K562 (cell line): Measurements from ENCODE around the gene TMEM19. TPM values are rescaled to one million over a fixed set of nuclear protein-coding genes. Genes with fewer than 3 reads are reported as not detected.

Experiments
- AFF1 ChIP-seq, 2 experiments: fragments of 450-650 bp; IDR thresholded peaks; 2 replicates each; pipeline ENCODE4 v1.6.1; 2018; ENCODE audit warnings: mild to moderate bottlenecking in 2 of 2, low read depth in 1 of 2; ENCODE audit not compliant: partially characterized antibody in 2 of 2
- BRD9 ChIP-seq: fragments of 450-650 bp; IDR thresholded peaks from 2 replicates; pipeline ENCODE4 v1.6.1; 2018; ENCODE audit warnings: low read depth; ENCODE audit not compliant: partially characterized antibody
- COPS2 ChIP-seq: fragments of 450-650 bp; conservative IDR thresholded peaks from 2 replicates; pipeline ENCODE4 v1.6.1; 2016; ENCODE audit warnings: mild to moderate bottlenecking, moderate library complexity
- DPF2 ChIP-seq: fragments of 450-650 bp; IDR thresholded peaks from 2 replicates; pipeline ENCODE4 v1.6.1; 2016
- HOMEZ ChIP-seq: fragments of 250-450 bp; sonication (Bioruptor Pico); IDR thresholded peaks from 2 replicates; pipeline ENCODE4 v1.4.0; 2020; ENCODE audit warnings: mild to moderate bottlenecking, moderate library complexity
- HSF4 ChIP-seq: fragments of 250-450 bp; sonication (Bioruptor Pico); IDR thresholded peaks from 2 replicates; pipeline ENCODE4 v2.1.2; 2022; ENCODE audit warnings: mild to moderate bottlenecking, moderate library complexity, borderline replicate concordance
- KDM1A ChIP-seq, 2 experiments: fragments of 450-650 bp; IDR thresholded peaks; 2 replicates each; pipeline ENCODE4 v1.6.1; 2016; ENCODE audit warnings: mild to moderate bottlenecking in 2 of 2
- MEIS2 ChIP-seq: fragments of 450-650 bp; IDR thresholded peaks from 2 replicates; pipeline ENCODE4 v1.6.1; 2014; ENCODE audit warnings: mild to moderate bottlenecking; ENCODE audit not compliant: partially characterized antibody
- MTF1 ChIP-seq: fragments of 250-450 bp; sonication (Bioruptor Pico); IDR thresholded peaks from 2 replicates; pipeline ENCODE4 v1.9.0; 2021; ENCODE audit warnings: moderate library complexity, mild to moderate bottlenecking, inconsistent platforms, borderline replicate concordance
- MYNN ChIP-seq, 2 experiments: sonication (generic); formaldehyde crosslinking in 1 of 2; IDR thresholded peaks; 2 replicates each; pipeline versions ENCODE4 v1.5.0 to v1.6.1; 2016 to 2020; ENCODE audit warnings: antibody characterized with exemption in 1 of 2, missing genetic modification reagents in 1 of 2
- NCOA2 ChIP-seq, 2 experiments: fragments of 450-650 bp; IDR thresholded peaks; 2 replicates each; pipeline ENCODE4 v1.6.1; 2018; ENCODE audit warnings: mild to moderate bottlenecking in 2 of 2, moderate library complexity in 1 of 2; ENCODE audit not compliant: partially characterized antibody in 2 of 2
- NCOR1 ChIP-seq: fragments of 450-650 bp; IDR thresholded peaks from 2 replicates; pipeline ENCODE4 v1.6.1; 2016; ENCODE audit warnings: mild to moderate bottlenecking, moderate library complexity
- PCBP2 ChIP-seq: fragments of 200-400 bp; formaldehyde crosslinking; IDR thresholded peaks from 2 replicates; pipeline ENCODE4 v1.6.1; 2018; ENCODE audit warnings: low read length, low read depth, mild to moderate bottlenecking, moderate library complexity; ENCODE audit not compliant: poor library complexity, severe bottlenecking
- POLR3A ChIP-seq: IDR thresholded peaks from 2 replicates; pipeline ENCODE4 v1.6.1; 2011; ENCODE audit warnings: borderline replicate concordance, mild to moderate bottlenecking, moderate library complexity; ENCODE audit not compliant: insufficient read length, insufficient read depth; ENCODE audit errors: extremely low read depth
- RAD21 ChIP-seq, 2 experiments: fragments of 250-450 bp in 1 of 2; fragments of 450-650 bp in 1 of 2; sonication (Bioruptor Pico) in 1 of 2; formaldehyde crosslinking in 1 of 2; IDR thresholded peaks in 1 of 2; conservative IDR thresholded peaks in 1 of 2; 2 replicates each; pipeline versions ENCODE4 v1.4.0 to v1.8.0; 2020 to 2022; ENCODE audit warnings: mild to moderate bottlenecking in 2 of 2, moderate library complexity in 1 of 2
- STAT6 ChIP-seq: sonication (generic); formaldehyde crosslinking; IDR thresholded peaks from 2 replicates; pipeline ENCODE4 v1.8.1; 2023; ENCODE audit warnings: mild to moderate bottlenecking, missing genetic modification reagents
- TCF3 ChIP-seq: sonication (generic); formaldehyde crosslinking; IDR thresholded peaks from 2 replicates; pipeline ENCODE4 v1.4.0; 2020; ENCODE audit warnings: mild to moderate bottlenecking, missing genetic modification reagents
- ZNF174 ChIP-seq: fragments of 250-450 bp; sonication (Bioruptor Pico); IDR thresholded peaks from 2 replicates; pipeline ENCODE4 v1.4.0; 2020; ENCODE audit warnings: mild to moderate bottlenecking
- ZNF449 ChIP-seq: fragments of 250-450 bp; sonication (Bioruptor Pico); IDR thresholded peaks from 2 replicates; pipeline ENCODE4 v1.8.0; 2022; ENCODE audit warnings: moderate library complexity, mild to moderate bottlenecking, inconsistent platforms
- polyA plus RNA-seq, 8 experiments: library from polyadenylated mRNA; depleted of rRNA in 4 of 8; stranded (reverse) in 5 of 8; unstranded in 3 of 8; fragments of >200 nt; fragmentation: Nextera tagmentation in 2 of 8; fragmentation: Illumina TruSeq in 1 of 8; extraction: Ambion mirVana in 2 of 8; extraction: Trizol in 1 of 8; gene quantifications; 2 replicates each; pipeline versions ENCODE4 v1.2.1 to v1.2.3, GENCODE V29; 2011 to 2014; ENCODE audit warnings: inconsistent platforms in 1 of 8, missing spikeins in 1 of 8
- total RNA-seq, 7 experiments: library from RNA; depleted of rRNA in 6 of 7; stranded (reverse); fragments of >200 nt in 6 of 7; fragmentation: Illumina TruSeq in 2 of 7; extraction: Trizol in 2 of 7; gene quantifications; 2 replicates each; pipeline versions ENCODE4 v1.2.1 to v1.2.3, GENCODE V29; 2011 to 2021; ENCODE audit warnings: low replicate concordance in 1 of 7

TMEM19 gene
- total and polyA plus RNA-seq, 9 of the 15 experiments (the other 6 are each of a cell fraction or from before 2014, with no cell fraction given), result 8.2 to 24.2 (median 17.2) TPM

- TF ChIP-seq HSF4, result no peak
- no peak for TF ChIP-seq ZNF174 (CRISPR knock-in tag)
- peak in 1 of 2 experiments; percentile 65 for TF ChIP-seq AFF1 (IDR thresholded peaks at IDR 0.05; ENCODE audit: low read depth in 1 of 2, partially characterized antibody in 2 of 2)
- TF ChIP-seq MTF1 (CRISPR knock-in tag), result no peak
- TF ChIP-seq MEIS2, result peak; percentile 46
- TF ChIP-seq KDM1A (IDR thresholded peaks at IDR 0.05), result peak; percentile 95 to 97
- TF ChIP-seq HOMEZ (CRISPR knock-in tag), result no peak
- peak; percentile 93 for TF ChIP-seq NCOR1
- TF ChIP-seq TCF3 (CRISPR knock-in tag), result peak; percentile 95
- TF ChIP-seq ZNF449 (CRISPR knock-in tag), result no peak
- no peak for TF ChIP-seq RAD21 (CRISPR knock-in tag; conservative IDR thresholded peaks at IDR 0.05 in 1 of 2, IDR thresholded peaks at IDR 0.05 in 1 of 2)
- TF ChIP-seq BRD9, result peak; percentile 76
- no peak for TF ChIP-seq PCBP2
- peak; percentile 55 to 63 for TF ChIP-seq NCOA2 (IDR thresholded peaks at IDR 0.05; ENCODE audit: partially characterized antibody in 2 of 2)
- no peak for TF ChIP-seq COPS2
- no peak for TF ChIP-seq STAT6 (CRISPR knock-in tag)
- peak; percentile 96 for TF ChIP-seq DPF2
- no peak for TF ChIP-seq POLR3A
- TF ChIP-seq MYNN (IDR thresholded peaks at IDR 0.05), result no peak
- no peak for TF ChIP-seq MYNN (CRISPR knock-in tag; IDR thresholded peaks at IDR 0.05)
Observed at GRCh38 chr12:71752891-71753290, 67.0 kb downstream of the TMEM19 start (continued).
